ENCODE measurements around the gene CLDN5.

The CLDN5 gene

DNA sequence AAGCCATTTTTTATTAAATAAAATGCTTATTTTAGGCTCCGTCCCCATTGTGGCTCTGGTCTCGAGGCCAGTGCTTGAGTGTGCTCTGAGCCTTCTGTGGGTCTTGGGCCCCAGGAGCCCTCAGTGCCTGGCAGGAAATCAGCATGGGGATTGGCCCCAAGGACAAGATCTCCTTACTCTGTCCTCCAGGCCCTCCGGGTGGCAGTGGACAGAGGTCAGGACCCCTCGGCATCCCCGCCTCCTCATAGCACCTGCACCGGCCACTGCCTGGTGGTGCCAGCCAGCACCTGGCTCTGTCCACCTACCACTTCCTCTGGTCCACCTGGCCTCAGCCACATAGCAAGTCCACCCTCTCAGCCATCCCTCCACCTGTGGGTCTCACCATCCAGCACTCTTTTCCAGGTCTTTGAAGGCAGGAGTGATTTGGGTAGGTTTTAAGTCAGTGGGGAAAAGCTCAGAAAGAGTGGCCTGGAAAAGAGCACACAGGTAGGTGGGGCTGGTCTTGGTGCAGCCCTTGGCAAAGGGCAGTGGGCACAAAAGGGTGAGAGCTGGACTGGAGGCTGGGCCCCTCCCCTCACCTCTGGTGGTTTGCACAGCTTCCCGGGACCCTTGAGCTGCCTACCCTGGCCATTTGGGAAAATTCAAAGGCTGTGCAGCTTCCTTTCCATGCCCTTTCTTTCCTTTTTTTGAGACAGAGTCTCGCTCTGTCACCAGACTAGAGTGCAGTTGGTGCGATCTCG lies 3.5 kb downstream of the CLDN5 start:
- no peak for DNase-seq

DNA sequence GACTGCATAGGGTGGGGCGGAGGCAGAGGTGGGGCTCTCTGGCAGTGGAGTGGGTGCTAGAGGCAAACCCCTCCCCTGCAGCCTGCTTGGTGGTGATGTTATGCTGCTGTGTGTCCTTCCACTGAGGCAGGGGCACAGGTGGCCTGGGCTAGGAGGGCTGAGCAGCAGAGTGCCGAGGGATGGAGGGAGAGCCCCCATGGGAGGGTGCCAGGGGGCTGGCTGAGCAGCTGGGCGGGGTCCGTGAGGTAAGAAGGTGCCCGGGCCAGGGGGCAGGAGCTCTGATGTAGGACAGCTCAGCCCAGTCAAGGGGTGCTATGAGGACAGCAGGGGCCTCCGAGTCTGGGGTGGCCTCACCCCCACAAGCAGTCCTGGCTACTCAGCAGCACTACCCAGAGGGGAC lies 4.2 kb downstream of the CLDN5 start:
- no peak for DNase-seq

GRCh38 chr22:19519041-19519926 lies 4.9 kb downstream of the CLDN5 start:
- DNase-seq, result no peak

DNA sequence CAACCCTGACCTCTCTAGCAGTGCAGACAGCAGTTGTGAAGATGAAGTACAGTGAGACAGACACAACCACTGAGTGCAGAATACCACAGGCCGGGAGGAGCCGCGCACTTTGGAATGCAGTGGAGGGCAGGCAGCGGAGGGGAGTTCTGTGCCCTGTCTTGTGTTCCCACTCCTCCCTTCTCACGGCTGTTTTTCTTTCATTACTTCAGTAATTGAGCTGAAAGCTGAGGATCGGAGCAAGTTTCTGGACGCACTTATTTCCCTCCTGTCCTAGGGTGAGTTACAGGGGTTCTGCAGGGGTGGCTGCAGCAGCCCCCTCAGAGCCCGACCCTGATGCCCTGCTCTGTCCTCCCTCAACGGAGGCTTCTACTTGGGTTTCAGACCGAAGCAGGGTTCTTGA lies 5.6 kb downstream of the CLDN5 start:
- no peak for DNase-seq

DNA sequence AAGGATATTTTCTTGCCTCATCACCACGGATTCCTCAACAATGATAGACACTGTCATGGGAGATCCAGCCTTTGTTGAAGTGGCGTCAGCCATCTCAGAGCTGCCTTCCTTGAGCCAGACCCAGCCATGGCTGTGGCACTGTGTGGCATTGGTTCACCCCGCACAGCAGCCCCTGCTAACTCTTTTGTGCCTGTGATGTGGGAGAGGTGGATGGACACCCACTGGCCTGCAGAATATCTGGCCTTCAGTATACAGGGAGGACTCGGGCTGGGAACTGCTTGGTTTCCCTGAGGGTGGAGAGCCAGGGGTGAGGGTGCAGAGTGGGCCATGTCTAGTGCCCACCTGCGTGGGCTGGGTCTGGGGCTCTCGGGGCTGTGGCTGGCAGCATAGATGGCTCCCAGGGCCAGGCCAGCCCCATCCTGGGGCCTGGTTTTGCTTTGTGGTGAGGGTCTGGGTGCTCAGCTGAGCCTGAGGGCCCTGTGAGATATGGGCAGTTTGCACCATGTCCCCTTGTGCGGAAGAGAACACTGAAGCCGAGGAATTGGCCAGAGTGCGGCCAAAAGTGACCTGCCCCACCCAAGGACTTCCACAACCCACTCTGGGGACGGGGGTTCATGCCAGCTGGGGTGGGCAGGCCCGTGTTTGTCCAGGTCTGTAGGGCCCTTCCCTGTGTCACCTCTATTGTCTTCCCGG lies 6.1 kb downstream of the CLDN5 start:
- DNase-seq, result no peak

DNA sequence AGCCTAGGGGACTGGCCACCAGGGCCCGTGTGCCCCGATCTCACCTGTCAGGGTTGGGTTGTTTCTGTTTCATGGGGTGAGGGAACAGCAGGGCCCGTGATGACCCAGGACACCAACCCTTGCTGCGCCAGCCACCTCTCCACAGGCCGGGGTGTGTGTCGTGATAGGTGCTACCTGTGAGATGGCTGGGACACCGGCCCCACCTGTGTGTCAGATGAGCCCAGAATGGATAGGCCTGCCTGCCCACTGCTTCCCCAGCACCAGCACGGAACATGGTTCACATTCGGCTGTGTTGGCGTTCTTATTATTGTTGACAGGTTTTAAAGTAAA lies 7.1 kb downstream of the CLDN5 start:
- DNase-seq, result no peak

- no peak for DNase-seq
Observed at GRCh38 chr22:19516378-19517170, 7.6 kb downstream of the CLDN5 start.

DNA sequence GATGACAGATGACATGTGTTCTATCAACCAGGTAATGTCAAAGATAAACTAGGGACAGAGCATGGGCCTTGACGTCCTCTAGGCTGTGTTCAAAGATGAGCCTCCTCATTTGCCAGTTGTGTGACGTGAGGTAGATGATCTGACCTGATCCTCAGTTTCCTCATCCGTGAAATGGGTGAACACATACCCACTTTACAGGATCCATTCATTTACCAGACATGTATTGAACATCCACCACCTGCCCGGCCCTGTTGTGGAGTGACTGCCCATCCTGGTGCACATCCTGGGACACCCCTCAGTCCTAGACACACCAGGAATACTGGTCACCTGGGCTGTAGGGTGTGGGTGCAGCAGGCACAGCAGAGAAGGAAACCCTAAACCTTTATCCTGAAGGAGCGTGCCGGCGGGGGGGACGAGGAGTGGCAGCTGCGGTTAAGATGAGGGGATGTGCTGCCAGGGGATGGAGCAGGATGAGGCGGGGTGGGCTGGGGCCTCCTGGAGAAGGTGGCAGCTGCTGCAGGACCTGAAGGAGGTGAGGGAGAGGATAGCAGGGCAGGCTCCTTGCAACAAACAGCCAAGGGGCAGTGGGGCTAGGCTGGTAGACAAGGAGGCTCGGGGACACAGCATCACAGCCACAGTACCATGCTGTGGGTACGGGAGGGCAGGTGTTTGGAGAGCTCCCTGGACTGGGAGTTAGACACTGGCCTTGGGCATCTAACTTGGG lies 8.4 kb downstream of the CLDN5 start:
- peak; percentile 61 for DNase-seq

DNA sequence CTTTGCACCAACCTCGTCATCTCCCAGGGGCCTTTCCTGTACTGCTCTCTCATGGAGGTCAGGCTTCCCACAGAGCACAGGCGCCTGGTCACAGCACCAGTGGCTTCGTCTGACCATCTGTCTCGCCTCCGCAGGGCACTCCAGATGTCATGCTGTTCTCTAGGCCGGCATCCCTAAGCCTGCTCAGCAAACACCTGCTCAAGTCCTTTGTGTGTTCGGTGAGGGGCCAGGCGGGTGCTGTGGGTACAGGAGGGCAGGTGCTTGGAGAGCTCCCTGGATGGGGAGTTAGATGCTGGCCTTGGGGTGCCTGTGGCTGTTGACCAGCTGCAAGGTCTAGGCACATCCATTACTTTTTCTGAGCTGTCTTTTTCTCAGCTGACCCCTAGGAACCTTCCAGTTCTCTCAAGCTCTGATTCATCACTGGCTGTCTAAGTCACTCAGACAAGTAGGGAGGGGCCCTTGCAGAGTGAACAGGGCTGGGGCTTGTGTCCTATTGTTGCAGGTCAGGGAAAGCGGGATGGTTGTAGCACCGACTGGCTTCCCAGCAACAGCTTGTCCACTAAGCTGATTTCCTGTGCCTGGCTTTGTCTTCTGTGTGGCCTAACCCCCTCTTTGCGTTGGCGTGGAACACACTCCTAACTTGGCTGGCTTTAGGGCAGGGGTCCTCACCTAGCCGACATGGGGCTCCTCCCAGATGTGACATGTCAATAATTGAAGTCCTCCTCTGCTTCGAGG lies 9.2 kb downstream of the CLDN5 start:
- DNase-seq, result peak; percentile 19

GRCh38 chr22:19513823-19514222 lies 10.4 kb downstream of the CLDN5 start:
- no peak for DNase-seq

DNA sequence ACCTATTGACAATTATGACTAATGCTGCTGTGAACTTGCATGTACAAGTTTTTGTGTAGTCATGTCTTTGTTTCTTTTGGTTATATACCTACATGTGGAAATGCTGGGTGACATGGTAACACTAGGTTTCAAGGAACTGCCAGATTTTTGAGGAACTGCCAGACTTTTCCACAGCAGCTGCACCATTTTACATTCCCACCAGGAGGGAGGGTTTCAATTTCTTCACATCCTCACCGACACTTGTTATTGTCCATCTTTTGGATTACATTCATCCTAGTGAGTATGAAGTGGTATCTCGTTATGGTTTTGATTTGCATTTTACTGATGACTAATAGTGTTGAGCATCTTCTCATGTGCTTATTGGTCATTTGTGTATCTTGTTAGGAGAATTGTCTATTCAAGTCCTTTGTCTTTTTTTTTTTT lies 13.3 kb downstream of the CLDN5 start:
- no peak for DNase-seq

DNA sequence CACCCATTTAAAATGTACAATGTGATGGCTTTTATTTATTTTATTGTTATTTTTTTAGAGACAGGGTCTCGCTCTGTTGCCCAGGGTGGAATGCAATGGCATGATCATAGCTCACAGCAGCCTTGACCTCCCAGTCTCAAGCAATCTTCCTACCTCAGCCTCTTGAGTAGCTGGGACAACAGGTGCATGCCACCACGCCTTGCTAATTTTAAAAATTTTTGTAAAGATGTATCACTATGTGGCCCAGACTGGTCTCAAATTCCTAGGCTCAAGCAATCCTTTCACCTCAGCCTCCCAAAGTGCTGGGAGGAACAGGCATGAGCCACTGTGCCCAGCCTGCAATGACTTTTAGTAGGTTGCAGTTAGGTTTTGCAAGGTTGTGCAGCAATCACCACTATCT lies 14.3 kb downstream of the CLDN5 start:
- DNase-seq, result no peak

GRCh38 chr22:19509191-19509590 lies 15.0 kb downstream of the CLDN5 start:
- DNase-seq, result no peak

DNA sequence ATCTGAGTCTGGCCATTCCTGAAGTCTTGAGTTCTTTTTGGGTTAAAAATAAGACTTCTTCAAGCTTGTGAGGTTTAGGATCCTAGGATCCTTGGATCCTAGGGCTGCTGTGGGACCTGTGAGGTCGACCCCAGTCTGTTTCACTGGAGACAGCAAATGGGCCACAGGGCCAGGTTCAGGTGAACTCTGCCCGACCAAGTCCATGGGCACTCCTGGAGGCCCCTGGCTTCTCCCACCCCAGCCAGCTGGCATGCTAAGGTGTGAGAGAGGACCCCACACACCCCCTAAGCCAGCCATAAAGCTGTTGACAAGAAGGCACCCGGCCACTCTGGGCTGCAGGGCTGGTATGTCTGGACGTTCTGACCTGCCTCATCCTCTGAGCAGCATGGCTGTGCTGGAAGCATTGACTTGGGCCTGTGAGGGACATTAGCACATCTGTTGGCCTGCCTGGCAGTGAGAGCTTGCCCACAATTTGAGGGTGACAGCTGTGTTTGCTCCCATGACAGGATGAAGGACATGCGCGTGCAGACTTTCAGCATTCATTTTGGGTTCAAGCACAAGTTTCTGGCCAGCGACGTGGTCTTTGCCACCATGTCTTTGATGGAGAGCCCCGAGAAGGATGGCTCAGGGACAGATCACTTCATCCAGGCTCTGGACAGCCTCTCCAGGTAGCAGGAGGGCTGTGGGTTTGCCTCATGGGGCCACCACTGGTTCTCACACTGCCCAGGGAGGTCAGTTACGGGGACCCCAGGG lies 16.0 kb downstream of the CLDN5 start:
- DNase-seq, result no peak

GRCh38 chr22:19507534-19507861 lies 16.7 kb downstream of the CLDN5 start:
- DNase-seq, result no peak

DNA sequence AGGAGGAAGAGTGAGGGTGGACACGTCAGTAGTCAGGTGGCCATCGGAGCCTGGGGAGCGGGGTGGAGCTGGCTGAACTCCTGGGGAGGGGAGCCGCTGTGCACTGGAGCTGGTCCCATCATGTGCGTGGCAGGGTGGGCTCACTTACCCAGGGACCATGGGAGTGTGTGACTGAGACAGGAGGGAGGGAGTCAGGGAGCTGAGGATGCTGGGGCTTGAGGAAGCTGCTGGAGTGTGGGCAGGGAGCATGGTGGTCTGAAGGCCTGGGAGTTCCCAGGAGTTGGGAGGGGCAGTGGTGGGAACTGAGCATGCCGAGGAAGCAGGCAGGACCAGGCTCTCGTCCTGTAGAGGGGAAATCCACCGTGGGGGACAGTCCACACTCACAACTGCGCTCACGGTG lies 18.0 kb downstream of the CLDN5 start:
- DNase-seq, result no peak

DNA sequence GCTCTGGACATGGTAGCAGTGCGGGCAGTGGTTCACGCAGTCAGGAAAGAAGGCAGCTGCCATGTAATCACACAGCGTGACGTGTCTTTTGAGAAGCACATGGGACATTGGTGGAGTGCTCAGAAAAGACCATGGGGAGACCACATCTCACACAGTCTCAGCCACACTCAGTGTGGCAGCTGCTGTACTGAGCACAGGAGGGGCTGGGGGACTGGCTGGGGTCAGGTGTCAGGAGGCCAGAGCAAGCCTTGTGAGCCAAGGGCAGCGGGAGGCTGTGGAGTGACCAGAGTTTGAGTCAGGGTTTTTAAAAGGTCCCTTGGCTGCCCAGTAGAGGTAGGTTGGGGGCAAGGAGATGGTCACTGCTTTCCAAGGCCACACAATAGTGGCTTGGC lies 18.5 kb downstream of the CLDN5 start:
- DNase-seq, result no peak

DNA sequence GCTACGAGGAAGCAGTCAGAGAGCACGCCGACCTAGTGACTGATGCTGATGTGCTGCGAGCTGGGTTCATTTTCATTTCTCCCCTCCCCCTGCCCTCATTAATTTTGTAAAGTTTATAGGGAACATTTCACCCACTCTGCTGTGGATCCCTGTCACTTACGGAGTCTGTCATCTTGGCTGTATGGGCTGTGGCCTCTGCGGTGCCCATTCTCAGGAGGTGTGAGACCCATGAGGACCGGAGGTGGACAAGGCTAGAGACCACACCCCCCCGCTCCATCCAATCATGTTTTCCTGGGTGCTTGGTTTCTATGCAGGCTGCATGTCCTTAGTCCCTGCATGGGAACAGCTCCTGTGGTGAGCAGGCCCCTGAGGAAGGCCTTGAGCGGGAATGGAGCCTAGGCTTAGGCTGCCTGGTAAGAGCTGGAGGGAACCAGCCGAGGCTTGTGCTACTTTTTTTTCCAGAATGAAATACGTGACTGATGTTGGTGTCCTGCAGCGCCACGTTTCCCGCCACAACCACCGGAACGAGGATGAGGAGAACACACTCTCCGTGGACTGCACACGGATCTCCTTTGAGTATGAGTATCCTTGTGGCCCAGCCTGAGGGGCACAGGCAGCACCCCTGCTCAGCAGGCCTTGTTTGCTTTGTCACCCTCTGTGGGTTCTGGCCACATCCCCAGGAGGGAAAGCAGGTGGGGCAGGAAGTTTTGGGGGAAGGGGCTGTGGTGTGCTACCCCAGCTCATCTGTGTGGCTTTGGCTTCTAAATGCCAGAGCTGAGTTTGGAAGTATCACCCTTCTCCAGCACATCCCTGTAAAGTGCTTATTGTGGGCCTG lies 19.1 kb downstream of the CLDN5 start:
- DNase-seq, result no peak

DNA sequence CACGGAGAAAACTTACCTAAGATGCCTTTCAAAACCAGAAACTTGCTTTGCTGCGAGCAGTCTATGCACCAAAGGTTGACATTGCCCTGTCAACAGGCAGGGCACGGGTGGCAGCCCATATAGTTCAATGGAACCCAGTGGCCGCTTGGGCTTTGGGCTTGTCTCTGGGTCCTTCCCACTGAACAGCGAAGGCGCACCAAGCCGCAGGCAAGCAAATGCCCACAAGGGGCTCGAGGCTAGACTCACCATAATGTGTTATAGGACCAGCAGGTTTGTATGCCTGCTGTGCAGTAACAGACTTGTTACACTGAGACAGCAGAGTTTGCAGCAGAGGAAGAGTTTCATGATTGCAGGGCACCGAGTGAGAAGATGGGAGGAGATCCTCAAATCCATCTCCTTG lies 20.3 kb downstream of the CLDN5 start:
- no peak for DNase-seq

GRCh38 chr22:19503367-19503766 lies 20.8 kb downstream of the CLDN5 start:
- DNase-seq, result no peak

Measured in NCI-H2107 (cell line).